ENCODE results near the gene HOXB5.

The HOXB5 gene

DNA sequence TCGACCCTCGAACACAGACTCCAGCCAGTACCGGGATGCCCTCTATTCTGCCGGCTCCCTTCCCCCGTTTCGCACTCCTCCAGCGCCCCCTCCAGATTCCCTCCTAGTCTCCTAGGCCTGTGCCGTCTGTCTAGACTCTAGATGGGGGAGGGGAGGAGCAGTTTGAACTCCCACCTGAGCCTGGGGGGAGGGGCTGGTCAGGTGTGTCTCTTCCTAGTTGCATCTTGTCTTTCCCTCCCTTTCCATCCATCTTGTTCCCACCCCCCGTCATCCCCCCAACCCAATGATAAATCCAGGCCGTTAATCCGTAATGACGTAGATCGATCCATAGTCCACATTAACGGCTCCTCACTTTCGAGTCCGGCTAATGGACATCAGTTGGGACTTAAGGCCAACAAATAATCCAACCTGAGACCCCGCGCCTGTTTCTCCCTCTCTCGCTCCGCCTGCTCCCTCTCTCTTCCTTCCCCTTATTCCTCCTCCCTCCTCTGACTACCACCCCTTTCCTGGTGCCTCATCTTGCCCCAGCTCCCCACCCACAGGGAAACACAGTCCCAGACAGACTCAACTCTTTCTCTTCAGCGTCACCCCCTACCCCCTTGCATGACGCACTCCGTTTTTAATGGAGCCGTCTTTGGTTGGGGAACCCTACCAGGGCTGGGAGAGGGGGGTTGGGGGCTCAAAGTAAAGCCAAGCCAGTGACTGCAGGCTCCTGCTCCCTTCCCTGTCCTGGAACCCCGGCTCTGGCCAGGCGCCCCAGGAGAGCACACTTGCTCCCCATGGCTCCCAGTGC, 3.4 kb upstream of the HOXB5 start:
- Histone ChIP-seq H3K27ac (no peak overlapping the region), H3K4me3 (ENCODE audit: low read depth, low read length) (peak overlapping the region; percentile 40; the same call in 1 of the 2 replicates), H3K27me3 (ENCODE audit: insufficient read depth, low read depth, severe bottlenecking) (peaks cover 96% of the 10 kb centered on the region), H3K36me3 (no peaks in the 10 kb centered on the region), H3K9me3 (ENCODE audit: severe bottlenecking) (no peaks in the 10 kb centered on the region)
- no peak for DNase-seq
- TF ChIP-seq, protein P1, sequence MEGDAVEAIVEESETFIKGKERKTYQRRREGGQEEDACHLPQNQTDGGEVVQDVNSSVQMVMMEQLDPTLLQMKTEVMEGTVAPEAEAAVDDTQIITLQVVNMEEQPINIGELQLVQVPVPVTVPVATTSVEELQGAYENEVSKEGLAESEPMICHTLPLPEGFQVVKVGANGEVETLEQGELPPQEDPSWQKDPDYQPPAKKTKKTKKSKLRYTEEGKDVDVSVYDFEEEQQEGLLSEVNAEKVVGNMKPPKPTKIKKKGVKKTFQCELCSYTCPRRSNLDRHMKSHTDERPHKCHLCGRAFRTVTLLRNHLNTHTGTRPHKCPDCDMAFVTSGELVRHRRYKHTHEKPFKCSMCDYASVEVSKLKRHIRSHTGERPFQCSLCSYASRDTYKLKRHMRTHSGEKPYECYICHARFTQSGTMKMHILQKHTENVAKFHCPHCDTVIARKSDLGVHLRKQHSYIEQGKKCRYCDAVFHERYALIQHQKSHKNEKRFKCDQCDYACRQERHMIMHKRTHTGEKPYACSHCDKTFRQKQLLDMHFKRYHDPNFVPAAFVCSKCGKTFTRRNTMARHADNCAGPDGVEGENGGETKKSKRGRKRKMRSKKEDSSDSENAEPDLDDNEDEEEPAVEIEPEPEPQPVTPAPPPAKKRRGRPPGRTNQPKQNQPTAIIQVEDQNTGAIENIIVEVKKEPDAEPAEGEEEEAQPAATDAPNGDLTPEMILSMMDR (IDR thresholded peaks at IDR 0.05; ENCODE audit: low read depth, low read length): no peak

DNA sequence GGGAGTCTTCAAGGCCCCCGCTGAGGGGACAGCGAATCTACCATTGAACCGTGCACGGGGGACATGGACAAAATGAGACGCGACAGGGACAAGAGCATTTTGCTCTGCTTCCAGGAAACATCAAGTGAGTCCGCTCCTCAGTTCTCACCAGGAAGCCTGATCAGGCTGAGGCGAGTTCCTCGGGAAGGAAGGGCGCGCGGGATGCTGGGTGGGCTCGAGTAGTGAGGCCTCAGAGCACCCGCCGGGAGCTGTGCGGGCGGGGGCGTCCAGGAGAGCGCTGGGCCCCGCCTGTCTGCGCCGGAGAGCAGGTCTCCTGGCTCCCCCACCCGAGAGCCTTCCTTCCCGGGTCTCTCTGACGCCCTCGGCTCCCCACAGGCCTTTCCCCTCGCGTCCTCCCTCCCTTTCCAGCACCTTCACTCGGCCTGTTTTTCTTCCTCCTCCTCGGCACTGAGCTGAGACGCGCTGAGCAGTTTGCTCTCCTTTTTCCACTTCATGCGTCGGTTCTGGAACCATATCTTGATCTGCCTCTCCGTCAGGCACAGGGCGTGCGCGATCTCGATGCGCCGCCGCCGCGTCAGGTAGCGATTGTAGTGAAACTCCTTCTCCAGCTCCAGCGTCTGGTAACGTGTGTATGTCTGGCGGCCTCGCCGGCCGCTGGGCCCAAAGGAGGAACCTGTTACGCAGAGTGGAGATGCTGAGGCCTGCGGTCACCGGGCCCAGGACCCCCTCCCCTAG, 2.6 kb upstream of the HOXB5 start:
- Histone ChIP-seq H3K27ac (no peak overlapping the region), H3K36me3 (no peaks in the 10 kb centered on the region), H3K9me3 (ENCODE audit: severe bottlenecking) (no peaks in the 10 kb centered on the region), H3K27me3 (ENCODE audit: insufficient read depth, low read depth, severe bottlenecking) (peaks cover 95% of the 10 kb centered on the region), H3K4me3 (ENCODE audit: low read depth, low read length) (no peak overlapping the region)
- TF ChIP-seq, protein P1 (IDR thresholded peaks at IDR 0.05; ENCODE audit: low read depth, low read length): no peak
- DNase-seq: no peak

DNA sequence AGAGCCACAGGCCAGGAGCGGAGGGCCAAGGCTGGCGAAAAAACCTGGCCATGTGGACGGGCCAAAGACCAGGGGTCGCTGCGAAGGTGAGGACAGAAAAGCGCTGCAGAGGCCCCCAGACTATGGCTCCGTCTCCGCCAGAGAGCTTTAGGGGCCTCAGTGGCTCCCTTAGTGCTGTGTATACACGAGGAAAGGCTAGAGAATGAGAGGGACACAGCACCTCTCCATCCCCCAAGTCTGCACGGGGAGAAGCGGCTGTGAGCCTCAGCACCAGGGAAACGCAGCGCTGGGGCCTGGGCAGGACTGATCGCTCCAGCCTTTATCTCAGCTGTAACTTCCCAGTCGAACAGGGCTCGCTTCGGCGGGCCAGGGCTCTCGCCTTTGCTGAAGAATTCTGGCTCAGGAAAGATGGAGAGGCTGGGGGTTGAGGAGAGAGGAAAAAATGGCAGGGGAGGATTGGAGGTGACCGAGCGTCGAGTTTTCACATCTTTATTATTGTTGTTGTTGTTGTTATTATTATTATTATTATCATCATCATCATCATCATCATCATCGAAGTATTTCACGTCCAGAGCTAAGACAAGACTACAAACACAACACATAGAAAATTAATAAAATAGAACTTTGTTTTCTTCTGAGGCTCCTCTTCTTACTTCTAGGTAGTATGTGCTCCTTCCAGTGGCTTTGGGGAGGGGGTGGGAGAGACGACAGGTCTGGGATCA, 1.9 kb upstream of the HOXB5 start:
- Histone ChIP-seq H3K4me3 (ENCODE audit: low read depth, low read length) (no peak overlapping the region), H3K27ac (no peak overlapping the region), H3K9me3 (ENCODE audit: severe bottlenecking) (no peaks in the 10 kb centered on the region), H3K27me3 (ENCODE audit: insufficient read depth, low read depth, severe bottlenecking) (peaks cover 95% of the 10 kb centered on the region), H3K36me3 (no peaks in the 10 kb centered on the region)
- TF ChIP-seq, protein P1 (IDR thresholded peaks at IDR 0.05; ENCODE audit: low read depth, low read length): no peak
- DNase-seq: no peak

DNA sequence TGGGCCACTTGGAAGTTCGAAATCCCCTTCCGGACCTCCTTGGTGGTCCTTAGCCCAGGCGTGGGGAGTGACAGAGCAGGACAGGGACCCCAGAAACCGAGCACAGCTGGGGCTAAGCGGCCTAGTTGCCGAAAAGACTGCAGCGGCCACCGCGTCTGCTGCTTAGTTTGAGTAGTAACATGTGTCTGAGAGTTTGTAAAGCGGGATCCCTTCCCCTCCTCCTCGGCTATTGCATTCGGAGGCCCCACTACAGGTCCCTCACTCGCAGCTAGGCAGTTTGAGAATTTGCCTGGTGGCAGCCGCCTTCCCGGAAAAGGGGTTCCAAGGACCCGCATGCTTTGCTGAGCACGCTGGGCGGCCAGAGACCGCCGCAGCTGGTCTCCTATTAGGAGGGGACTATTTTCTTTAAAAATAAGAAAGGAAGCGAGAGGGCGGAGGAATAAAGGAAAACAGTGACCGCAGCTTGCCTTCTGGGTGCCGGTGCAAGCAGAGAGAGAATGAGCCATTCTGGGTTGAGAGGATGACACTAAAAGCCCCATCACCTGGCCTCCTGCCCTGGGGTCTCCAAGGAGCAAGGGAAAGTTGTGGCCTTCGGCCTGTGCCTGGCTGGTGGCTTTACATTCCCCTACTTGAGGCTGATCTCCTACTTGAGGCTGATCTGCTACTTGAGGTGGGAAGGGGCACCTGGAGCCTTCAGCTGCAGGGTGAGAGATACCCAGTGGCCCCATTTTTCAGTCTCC, 1.1 kb upstream of the HOXB5 start:
- Histone ChIP-seq H3K27me3 (ENCODE audit: insufficient read depth, low read depth, severe bottlenecking) (peaks cover 95% of the 10 kb centered on the region), H3K4me3 (ENCODE audit: low read depth, low read length) (no peak overlapping the region)

More for the DNA sequence above, 1.1 kb upstream of the HOXB5 start:
- TF ChIP-seq, protein P1 (IDR thresholded peaks at IDR 0.05; ENCODE audit: low read depth, low read length): no peak
- Histone ChIP-seq H3K27ac (no peak overlapping the region), H3K36me3 (no peaks in the 10 kb centered on the region), H3K9me3 (ENCODE audit: severe bottlenecking) (no peaks in the 10 kb centered on the region)
- DNase-seq: no peak

Data from WERI-Rb-1 (cell line).